H1 (cell line): ENCODE results near the gene FBXO17. TPM values are rescaled to one million over a fixed set of nuclear protein-coding genes. Genes with fewer than 3 reads are reported as not detected.

Source experiments
- ATF3 ChIP-seq: IDR thresholded peaks from 2 replicates; pipeline ENCODE4 v1.6.1; 2011; ENCODE audit warnings: low read depth, mild to moderate bottlenecking, low read length; ENCODE audit not compliant: insufficient read depth
- CHD7 ChIP-seq: fragments of 300-600 bp; sonication (generic); IDR thresholded peaks from 2 replicates; pipeline ENCODE4 v1.7.1; 2012; ENCODE audit warnings: low read length, moderate library complexity, mild to moderate bottlenecking, inconsistent platforms; ENCODE audit not compliant: insufficient replicate concordance
- SAP30 ChIP-seq: fragments of 300-600 bp; sonication (generic); IDR thresholded peaks from 2 replicates; pipeline ENCODE4 v1.7.1; 2012; ENCODE audit warnings: low read length, moderate library complexity, mild to moderate bottlenecking, inconsistent platforms; ENCODE audit not compliant: insufficient read depth, insufficient replicate concordance
- SIRT6 ChIP-seq: IDR thresholded peaks from one replicate; pipeline ENCODE4 v1.7.1; 2012; ENCODE audit warnings: low read length, inconsistent platforms
- SUZ12 ChIP-seq: fragments of 200-600 bp; sonication (generic); IDR thresholded peaks from 2 replicates; pipeline ENCODE4 v1.6.1; 2012; ENCODE audit warnings: mild to moderate bottlenecking, inconsistent platforms, low read length, moderate library complexity, mixed read lengths
- polyA plus RNA-seq, 7 experiments: library from polyadenylated mRNA; depleted of rRNA in 3 of 7; stranded (reverse) in 5 of 7; unstranded in 2 of 7; fragments of >200 nt in 5 of 7; fragments of 200-250 nt in 2 of 7; gene quantifications; 1 replicate in 5 of 7; 2 replicates in 1 of 7; 4 replicates in 1 of 7; pipeline versions ENCODE4 v1.2.1 to v1.2.3, GENCODE V29; 2011 to 2013; ENCODE audit warnings: missing spikeins in 2 of 7, mixed read lengths in 2 of 7
- total RNA-seq: library from RNA; stranded (reverse); fragmentation: NEBNext Ultra II Directional; extraction: Animal tissue kit (Norgen Biotek cat#: 25700); gene quantifications from 2 replicates; pipeline ENCODE4 v1.2.1, GENCODE V29; 2021

FBXO17 gene
- total and polyA plus RNA-seq, 2 of the 8 experiments (the other 6 are each of a cell fraction or from before 2014, with no cell fraction given): 11.7 to 15.3 TPM

- TF ChIP-seq CHD7 (no peak), ATF3 (no peak), SAP30 (no peak), SIRT6 (no peak), SUZ12 (no peak)
Observed at GRCh38 chr19:38913958-38914357, 61.6 kb downstream of the FBXO17 start (continued).
